Left ventricle myocardium inferior (tissue), 1 donor: Measurements from ENCODE around the gene FGF23. TPM values are rescaled to one million over a fixed set of nuclear protein-coding genes. Genes with fewer than 3 reads are reported as not detected.

ENCODE experiments used
- DNase-seq: peaks from one replicate; pipeline ENCODE4 v3.0.0-alpha.2; 2020
- H3K27ac ChIP-seq: fragments of 200-600 bp; replicated peaks from 2 replicates; pipeline ENCODE4 v1.8.0; 2021
- H3K27me3 ChIP-seq: fragments of 200-600 bp; 2 replicates; pipeline ENCODE4 v1.8.0; 2021; ENCODE audit warnings: low read depth
- H3K36me3 ChIP-seq: fragments of 200-600 bp; 2 replicates; pipeline ENCODE4 v1.8.0; 2021
- H3K4me1 ChIP-seq: fragments of 200-600 bp; 2 replicates; pipeline ENCODE4 v1.8.0; 2021
- H3K4me3 ChIP-seq: fragments of 200-600 bp; 2 replicates; pipeline ENCODE4 v1.8.0; 2021; ENCODE audit warnings: mild to moderate bottlenecking, moderate library complexity
- H3K9me3 ChIP-seq: fragments of 200-600 bp; replicated peaks from 2 replicates; pipeline ENCODE4 v1.8.0; 2021
- intact Hi-C: fragments of 100-400 bp; cut with micrococcal nuclease; formaldehyde crosslinking; loops from one replicate; pipeline ENCODE4 v1.11.0; 2022
- total RNA-seq: library from RNA; stranded (reverse); fragmentation: NEBNext Ultra II Directional; extraction: Animal tissue kit (Norgen Biotek cat#: 25700); gene quantifications from one replicate; pipeline ENCODE4 v1.2.1, GENCODE V29; 2021
- TF ChIP-seq, protein P1 (sequence below): fragments of 200-600 bp; IDR thresholded peaks from 2 replicates; pipeline ENCODE4 v1.8.0; 2021; ENCODE audit warnings: antibody characterized with exemption, mild to moderate bottlenecking, borderline replicate concordance
- donor health status: DM: no; HTN: yes; CAD: no; lungs with severe emphysema.

Gene FGF23
- total RNA-seq, 1 donor from 2014 or later: not detected

GRCh38 chr12:4320853-4321701 lies 58.4 kb downstream of the FGF23 start, which contains the start of gene TIGAR:
TSS of gene TIGAR (plus strand) at chr12:4321213. CDS start at chr12:4321272, 59 bp downstream.
- intact Hi-C loops: no loop called here
- TF ChIP-seq, protein P1, sequence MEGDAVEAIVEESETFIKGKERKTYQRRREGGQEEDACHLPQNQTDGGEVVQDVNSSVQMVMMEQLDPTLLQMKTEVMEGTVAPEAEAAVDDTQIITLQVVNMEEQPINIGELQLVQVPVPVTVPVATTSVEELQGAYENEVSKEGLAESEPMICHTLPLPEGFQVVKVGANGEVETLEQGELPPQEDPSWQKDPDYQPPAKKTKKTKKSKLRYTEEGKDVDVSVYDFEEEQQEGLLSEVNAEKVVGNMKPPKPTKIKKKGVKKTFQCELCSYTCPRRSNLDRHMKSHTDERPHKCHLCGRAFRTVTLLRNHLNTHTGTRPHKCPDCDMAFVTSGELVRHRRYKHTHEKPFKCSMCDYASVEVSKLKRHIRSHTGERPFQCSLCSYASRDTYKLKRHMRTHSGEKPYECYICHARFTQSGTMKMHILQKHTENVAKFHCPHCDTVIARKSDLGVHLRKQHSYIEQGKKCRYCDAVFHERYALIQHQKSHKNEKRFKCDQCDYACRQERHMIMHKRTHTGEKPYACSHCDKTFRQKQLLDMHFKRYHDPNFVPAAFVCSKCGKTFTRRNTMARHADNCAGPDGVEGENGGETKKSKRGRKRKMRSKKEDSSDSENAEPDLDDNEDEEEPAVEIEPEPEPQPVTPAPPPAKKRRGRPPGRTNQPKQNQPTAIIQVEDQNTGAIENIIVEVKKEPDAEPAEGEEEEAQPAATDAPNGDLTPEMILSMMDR: no peak
- H3K36me3 ChIP-seq: no peaks in the 10 kb centered on the region
- no peaks in the 10 kb centered on the region for H3K27me3 ChIP-seq
- H3K27ac ChIP-seq: peak within 1 kb of the TSS; percentile 89
- peak within 1 kb of the TSS; percentile 82 for H3K4me3 ChIP-seq
- DNase-seq: peak; percentile 94
- H3K9me3 ChIP-seq: no peaks in the 10 kb centered on the region
- H3K4me1 ChIP-seq: peaks cover 40% of the 10 kb centered on the region

- Histone ChIP-seq H3K9me3 (no peaks in the 10 kb centered on the region), H3K36me3 (no peaks in the 10 kb centered on the region), H3K4me3 (peak overlapping the region; percentile 82), H3K27me3 (no peaks in the 10 kb centered on the region), H3K4me1 (peaks cover 35% of the 10 kb centered on the region), H3K27ac (peak overlapping the region; percentile 89)
- TF ChIP-seq, protein P1: no peak
- intact Hi-C loops: no loop called here
- no peak for DNase-seq
These were observed 59.0 kb downstream of the FGF23 start for GRCh38 chr12:4320497-4320852.

Other genes starting within 250 kb of the FGF23 start
- 283 TPM for gene CCND2, start 106.0 kb downstream of the FGF23 start, total RNA-seq
- gene TIGAR, start 58.5 kb downstream of the FGF23 start, total RNA-seq: 13.6 TPM
- gene FGF6, start 66.1 kb upstream of the FGF23 start, total RNA-seq: not detected
- 1.2 TPM for gene RAD51AP1, start 159.2 kb upstream of the FGF23 start, total RNA-seq
- 28.6 TPM for gene DYRK4, start 182.5 kb upstream of the FGF23 start, total RNA-seq